GM18909 (cell line): ENCODE data around the gene PLA2G6.
"Not testable (repeated sequence)": the region's sequence is repeated elsewhere in the genome, so short reads cannot be mapped to it uniquely, and the experiment has no call there.

Experiments
- ATAC-seq: cut with Tn5 transposase; IDR thresholded peaks from one replicate; pipeline ENCODE4 v1.9.1; 2021; ENCODE audit warnings: mild to moderate bottlenecking; ENCODE audit not compliant: unreplicated experiment, poor library complexity

The PLA2G6 gene

GRCh38 chr22:38097058-38097457, 84.6 kb downstream of the PLA2G6 start:
- ATAC-seq: no peak

DNA sequence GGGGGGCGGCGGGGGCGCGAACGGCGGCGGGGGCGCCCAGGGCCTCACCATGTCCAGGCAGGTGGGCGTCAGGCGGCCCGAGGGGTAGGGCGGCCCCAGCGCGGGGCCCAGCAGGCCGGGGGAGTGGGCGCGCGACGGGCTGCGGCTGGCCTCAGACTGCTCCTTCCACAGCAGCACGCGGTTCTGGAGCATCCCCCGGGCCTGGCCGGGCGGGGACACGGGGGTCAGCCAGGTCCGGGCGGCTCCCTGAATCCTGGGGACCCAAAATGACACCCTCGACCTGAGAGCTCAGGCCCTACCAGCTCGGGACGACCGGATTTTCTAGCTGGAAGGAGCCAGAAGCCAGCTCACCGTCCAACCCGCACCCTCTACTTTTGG, 92.2 kb downstream of the PLA2G6 start:
- ATAC-seq: no peak

- no peak for ATAC-seq
Measured at GRCh38 chr22:38088629-38089473, 92.8 kb downstream of the PLA2G6 start.

- ATAC-seq: no peak
Measured at GRCh38 chr22:38087855-38088254, 93.8 kb downstream of the PLA2G6 start.

- ATAC-seq: no peak
Measured at GRCh38 chr22:38086942-38087341, 94.7 kb downstream of the PLA2G6 start.

GRCh38 chr22:38086001-38086845, 95.4 kb downstream of the PLA2G6 start:
- ATAC-seq: no peak

- no peak for ATAC-seq
Measured at GRCh38 chr22:38085501-38085900, 96.1 kb downstream of the PLA2G6 start.

DNA sequence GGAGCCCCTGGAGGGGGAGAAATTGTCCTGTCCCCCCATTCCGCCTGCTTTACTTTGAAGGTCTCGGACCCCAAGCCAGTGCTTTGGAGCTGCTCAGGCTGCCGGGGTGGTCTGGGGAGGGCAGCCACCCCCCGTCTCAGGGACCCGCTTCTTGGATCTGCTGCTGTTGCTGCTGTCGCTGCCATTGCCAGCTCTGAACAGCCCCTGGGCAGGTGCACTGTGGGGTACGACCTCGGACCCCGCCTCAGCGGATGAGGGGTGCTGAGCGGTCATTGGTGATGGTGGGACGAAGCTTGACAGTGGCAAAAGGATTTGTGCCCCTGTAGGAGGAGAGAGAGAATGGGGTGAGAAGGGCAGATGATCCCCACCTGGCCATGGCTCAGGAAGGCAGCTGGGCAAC, 96.6 kb downstream of the PLA2G6 start:
- no peak for ATAC-seq

- no peak for ATAC-seq
Measured at GRCh38 chr22:38083931-38084631, 97.5 kb downstream of the PLA2G6 start, which contains the start of gene SLC16A8. SLC16A8 (minus strand) TSS chr22:38084184; CDS start chr22:38082873, 1,311 bp downstream.

GRCh38 chr22:38082986-38083710, 98.5 kb downstream of the PLA2G6 start:
- no peak for ATAC-seq

GRCh38 chr22:38081941-38082828, 99.4 kb downstream of the PLA2G6 start:
- ATAC-seq: no peak

- no peak for ATAC-seq
Measured at GRCh38 chr22:38081636-38081940, 100.0 kb downstream of the PLA2G6 start.

GRCh38 chr22:38080850-38081635, 100.6 kb downstream of the PLA2G6 start:
- no peak for ATAC-seq

GRCh38 chr22:38080474-38080849, 101.2 kb downstream of the PLA2G6 start:
- ATAC-seq: no peak

GRCh38 chr22:38079804-38080203, 101.8 kb downstream of the PLA2G6 start:
- no peak for ATAC-seq

GRCh38 chr22:38079208-38079607, 102.4 kb downstream of the PLA2G6 start:
- not testable (repeated sequence) for ATAC-seq

GRCh38 chr22:38078046-38078840, 103.4 kb downstream of the PLA2G6 start:
- ATAC-seq: no peak

DNA sequence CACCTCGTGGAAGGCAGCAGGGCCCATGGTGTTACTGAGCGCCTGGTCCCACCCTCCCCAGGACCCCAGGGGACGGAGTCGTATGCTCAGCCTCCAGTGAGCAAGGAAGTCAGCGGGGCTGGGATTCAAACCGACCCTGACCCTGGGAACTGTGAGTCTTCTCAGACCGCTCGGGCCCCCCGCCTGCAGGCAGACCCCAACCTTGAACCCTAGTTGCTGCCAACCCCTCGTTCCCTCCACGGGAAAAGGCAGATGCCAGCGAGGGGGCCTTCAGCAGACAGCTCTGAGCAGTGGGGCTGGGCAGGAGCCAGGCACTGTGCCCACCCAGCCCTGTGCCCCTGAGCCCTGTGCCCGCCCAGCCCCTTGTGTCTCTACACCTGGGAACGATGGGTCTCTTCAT, 104.0 kb downstream of the PLA2G6 start:
- no peak for ATAC-seq
